Measurements from ENCODE around the gene ARID3B.

ARID3B gene

GRCh38 chr15:74626336-74626735, 85.3 kb downstream of the ARID3B start:
- H3K79me2 ChIP-seq (ENCODE audit: insufficient read depth, low read depth) = peaks cover 15% of the 10 kb centered on the region; the same call in 1 of the 2 replicates
- H3K27me3 ChIP-seq (ENCODE audit: insufficient read depth, low read depth) = no peaks in the 10 kb centered on the region

GRCh38 chr15:74626752-74627692, 86.0 kb downstream of the ARID3B start:
- H3K4me3 ChIP-seq (IDR thresholded peaks at IDR 0.05; ENCODE audit: insufficient read depth, low read depth, low read length) = no peak overlapping the region
- no peak overlapping the region; the same call in 1 of the 2 replicates for H3K9ac ChIP-seq
- H3K36me3 ChIP-seq (ENCODE audit: insufficient read depth) = peaks cover 9% of the 10 kb centered on the region; the same call in 1 of the 2 replicates
- H3K4me1 ChIP-seq (ENCODE audit: low read depth, poor library complexity, severe bottlenecking) = peaks cover 34% of the 10 kb centered on the region
- H3K4me2 ChIP-seq = peak overlapping the region; percentile 27; the same call in 1 of the 2 replicates
- no peak overlapping the region for H2AFZ ChIP-seq (ENCODE audit: low read depth)
- peak overlapping the region; percentile 32; the same call in 1 of the 2 replicates for H3K27ac ChIP-seq
- H3K27me3 ChIP-seq (ENCODE audit: insufficient read depth, low read depth) = no peaks in the 10 kb centered on the region
- no peak for TF ChIP-seq CTCF (conservative IDR thresholded peaks at IDR 0.05; ENCODE audit: low read depth, low read length)
- H3K79me2 ChIP-seq (ENCODE audit: insufficient read depth, low read depth) = peaks cover 8% of the 10 kb centered on the region; the same call in 1 of the 2 replicates
- H4K20me1 ChIP-seq (ENCODE audit: insufficient read depth) = no peaks in the 10 kb centered on the region

More at GRCh38 chr15:74626336-74626735, 85.3 kb downstream of the ARID3B start:
- Histone ChIP-seq H3K4me2 (peak overlapping the region; percentile 27; the same call in 1 of the 2 replicates), H3K36me3 (ENCODE audit: insufficient read depth) (peaks cover 9% of the 10 kb centered on the region; the same call in 1 of the 2 replicates), H3K9ac (no peak overlapping the region; the same call in 1 of the 2 replicates), H2AFZ (ENCODE audit: low read depth) (no peak overlapping the region), H3K27ac (peak overlapping the region; percentile 20; the same call in 1 of the 2 replicates), H3K4me3 (IDR thresholded peaks at IDR 0.05; ENCODE audit: insufficient read depth, low read depth, low read length) (no peak overlapping the region), H3K4me1 (ENCODE audit: low read depth, poor library complexity, severe bottlenecking) (peaks cover 34% of the 10 kb centered on the region), H4K20me1 (ENCODE audit: insufficient read depth) (no peaks in the 10 kb centered on the region)
- no peak for TF ChIP-seq CTCF (conservative IDR thresholded peaks at IDR 0.05; ENCODE audit: low read depth, low read length)

- no peak overlapping the region for H3K9ac ChIP-seq
- H3K4me1 ChIP-seq (ENCODE audit: low read depth, poor library complexity, severe bottlenecking) = peaks cover 34% of the 10 kb centered on the region
- H3K4me3 ChIP-seq (IDR thresholded peaks at IDR 0.05; ENCODE audit: insufficient read depth, low read depth, low read length) = no peak overlapping the region
- 0 out of 2 replicates have a peak overlapping the region, but pooled peaks have one; percentile 3 for H3K4me2 ChIP-seq
- H3K27ac ChIP-seq = no peak overlapping the region; the same call in 1 of the 2 replicates
- TF ChIP-seq CTCF (conservative IDR thresholded peaks at IDR 0.05; ENCODE audit: low read depth, low read length) = no peak
- H3K36me3 ChIP-seq (ENCODE audit: insufficient read depth) = peaks cover 3% of the 10 kb centered on the region; the same call in 1 of the 2 replicates
- no peaks in the 10 kb centered on the region for H4K20me1 ChIP-seq (ENCODE audit: insufficient read depth)
- H3K27me3 ChIP-seq (ENCODE audit: insufficient read depth, low read depth) = no peaks in the 10 kb centered on the region
- no peak overlapping the region for H2AFZ ChIP-seq (ENCODE audit: low read depth)
- H3K79me2 ChIP-seq (ENCODE audit: insufficient read depth, low read depth) = peaks cover under 1% of the 10 kb centered on the region; the same call in 1 of the 2 replicates
These were observed 86.7 kb downstream of the ARID3B start for GRCh38 chr15:74627766-74628165.

- H3K36me3 ChIP-seq (ENCODE audit: insufficient read depth) = peaks cover 3% of the 10 kb centered on the region; the same call in 1 of the 2 replicates
- H4K20me1 ChIP-seq (ENCODE audit: insufficient read depth) = no peaks in the 10 kb centered on the region
- no peak for TF ChIP-seq CTCF (conservative IDR thresholded peaks at IDR 0.05; ENCODE audit: low read depth, low read length)
- no peaks in the 10 kb centered on the region for H3K79me2 ChIP-seq (ENCODE audit: insufficient read depth, low read depth)
- no peak overlapping the region for H3K9ac ChIP-seq
- no peaks in the 10 kb centered on the region for H3K27me3 ChIP-seq (ENCODE audit: insufficient read depth, low read depth)
- H3K4me3 ChIP-seq (IDR thresholded peaks at IDR 0.05; ENCODE audit: insufficient read depth, low read depth, low read length) = no peak overlapping the region
- no peak overlapping the region for H3K4me2 ChIP-seq
- H2AFZ ChIP-seq (ENCODE audit: low read depth) = no peak overlapping the region
- no peak overlapping the region for H3K27ac ChIP-seq
- peaks cover 34% of the 10 kb centered on the region for H3K4me1 ChIP-seq (ENCODE audit: low read depth, poor library complexity, severe bottlenecking)
These were observed 87.2 kb downstream of the ARID3B start for GRCh38 chr15:74628199-74628598.
